Measurements from ENCODE around the gene TTC33.

Gene TTC33

DNA sequence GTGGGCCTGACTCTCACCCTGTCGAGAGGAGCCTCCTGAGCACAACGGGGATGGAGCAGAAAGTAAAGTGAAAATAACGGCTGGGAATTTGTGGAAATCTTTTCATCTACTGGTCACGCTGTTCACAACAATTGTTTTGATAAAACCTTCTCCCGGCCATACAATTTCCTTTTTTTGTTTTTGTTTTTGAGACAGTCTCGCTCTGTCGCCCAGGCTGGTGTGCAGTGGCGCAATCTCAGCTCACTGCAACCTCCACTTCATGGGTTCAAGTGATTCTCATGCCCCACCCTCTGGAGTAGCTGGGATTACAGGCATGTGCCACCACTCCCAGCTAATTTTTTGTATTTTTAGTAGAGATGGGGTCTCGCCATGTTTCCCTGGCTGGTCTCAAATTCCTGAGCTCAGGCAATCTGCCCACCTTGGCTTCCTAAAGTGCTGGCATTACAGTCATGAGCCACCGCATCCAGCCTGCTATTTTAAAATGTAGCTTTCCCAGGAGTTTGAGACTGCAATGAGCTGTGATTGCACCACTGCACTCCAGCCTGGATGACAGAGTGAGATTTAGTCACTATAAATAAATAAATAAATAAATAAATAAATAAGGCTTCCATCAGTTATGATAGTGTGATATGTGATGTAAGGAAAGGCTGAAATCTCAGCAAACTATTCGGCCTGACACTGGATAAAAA, 149.5 kb downstream of the TTC33 start:
- in situ Hi-C loops (cut with MboI; ENCODE audit: low sequenced_read_pairs, unreplicated experiment): no loop called here
- no peak for DNase-seq (ENCODE audit: low spot score)
- no peak for TF ChIP-seq CTCF (IDR thresholded peaks at IDR 0.05; ENCODE audit: borderline replicate concordance, control extremely low read depth, extremely low read depth, insufficient read depth, missing control alignments)

GRCh38 chr5:40605295-40605958, 150.3 kb downstream of the TTC33 start:
- in situ Hi-C loops (cut with MboI; ENCODE audit: low sequenced_read_pairs, unreplicated experiment): no loop called here
- no peak for TF ChIP-seq CTCF (IDR thresholded peaks at IDR 0.05; ENCODE audit: borderline replicate concordance, control extremely low read depth, extremely low read depth, insufficient read depth, missing control alignments)
- no peak for DNase-seq (ENCODE audit: low spot score)

- in situ Hi-C loops (cut with MboI; ENCODE audit: low sequenced_read_pairs, unreplicated experiment): no loop called here
- no peak for TF ChIP-seq CTCF (IDR thresholded peaks at IDR 0.05; ENCODE audit: borderline replicate concordance, control extremely low read depth, extremely low read depth, insufficient read depth, missing control alignments)
- DNase-seq (ENCODE audit: low spot score): no peak
Observed at GRCh38 chr5:40603378-40603777, 152.4 kb downstream of the TTC33 start.

GRCh38 chr5:40601198-40601868, 154.4 kb downstream of the TTC33 start:
- in situ Hi-C loops (cut with MboI; ENCODE audit: low sequenced_read_pairs, unreplicated experiment): no loop called here
- DNase-seq (ENCODE audit: low spot score): no peak
- TF ChIP-seq CTCF (IDR thresholded peaks at IDR 0.05; ENCODE audit: borderline replicate concordance, control extremely low read depth, extremely low read depth, insufficient read depth, missing control alignments): no peak

GRCh38 chr5:40600383-40600782, 155.4 kb downstream of the TTC33 start:
- in situ Hi-C loops (cut with MboI; ENCODE audit: low sequenced_read_pairs, unreplicated experiment): no loop called here
- TF ChIP-seq CTCF (IDR thresholded peaks at IDR 0.05; ENCODE audit: borderline replicate concordance, control extremely low read depth, extremely low read depth, insufficient read depth, missing control alignments): no peak
- DNase-seq (ENCODE audit: low spot score): no peak

DNA sequence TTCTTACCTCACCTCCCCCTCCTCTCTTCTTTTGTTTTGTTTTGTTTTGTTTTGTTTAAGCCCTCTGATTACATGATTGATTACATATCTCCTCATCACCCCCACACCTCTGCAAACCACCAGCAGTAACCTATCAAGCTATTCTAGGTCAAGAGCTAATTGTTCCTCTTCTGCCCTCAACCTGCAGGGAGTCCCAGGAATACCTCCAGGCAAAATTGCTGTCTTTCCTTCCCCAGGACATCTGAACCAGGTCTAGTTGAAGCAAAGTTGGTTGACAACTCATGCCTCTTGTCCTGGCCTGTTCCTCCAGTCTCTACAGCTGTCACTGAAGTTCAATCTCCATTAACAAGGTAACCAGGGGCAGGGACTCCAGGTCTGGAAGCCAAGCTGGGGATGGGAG, 156.1 kb downstream of the TTC33 start:
- no peak for TF ChIP-seq CTCF (IDR thresholded peaks at IDR 0.05; ENCODE audit: borderline replicate concordance, control extremely low read depth, extremely low read depth, insufficient read depth, missing control alignments)
- no peak for DNase-seq (ENCODE audit: low spot score)
- in situ Hi-C loops (cut with MboI; ENCODE audit: low sequenced_read_pairs, unreplicated experiment): no loop called here

All from GM13976 (cell line).